Activated effector memory CD4-positive, alpha-beta T cell treated with Interleukin-2 at 50 U/mL for 16 hours (primary cell): Measurements from ENCODE around the gene FLAD1.
A peak's percentile ranks its signal among the peaks of the same experiment; 100 is the strongest.

ENCODE experiments used
- DNase-seq: peaks from one replicate; pipeline ENCODE4 v3.0.0-alpha.2; 2020

FLAD1 gene

GRCh38 chr1:154952664-154953063, 30.5 kb upstream of the FLAD1 start:
- DNase-seq = no peak

GRCh38 chr1:154953611-154954038, 29.5 kb upstream of the FLAD1 start:
- DNase-seq = no peak

- no peak for DNase-seq
These were observed 28.6 kb upstream of the FLAD1 start for GRCh38 chr1:154954541-154954940.

- DNase-seq = peak; percentile 86
These were observed 28.0 kb upstream of the FLAD1 start for GRCh38 chr1:154955039-154955717.

- DNase-seq = peak; percentile 77
These were observed 27.2 kb upstream of the FLAD1 start, which contains the start of gene PBXIP1 for GRCh38 chr1:154955718-154956543. Gene PBXIP1 (minus strand): TSS chr1:154956099. CDS start chr1:154953721, 2,378 bp downstream.

- DNase-seq = no peak
These were observed 26.6 kb upstream of the FLAD1 start for GRCh38 chr1:154956544-154956941.

GRCh38 chr1:154957091-154957657, 26.0 kb upstream of the FLAD1 start:
- no peak for DNase-seq

- DNase-seq = no peak
These were observed 25.1 kb upstream of the FLAD1 start for GRCh38 chr1:154958036-154958435.

GRCh38 chr1:154958681-154959425, 24.3 kb upstream of the FLAD1 start:
- DNase-seq = no peak

GRCh38 chr1:154959426-154959780, 23.7 kb upstream of the FLAD1 start:
- no peak for DNase-seq

GRCh38 chr1:154960446-154961136, 22.6 kb upstream of the FLAD1 start:
- DNase-seq = no peak

- DNase-seq = peak; percentile 78
These were observed 21.7 kb upstream of the FLAD1 start, which contains the start of gene PYGO2 for GRCh38 chr1:154961207-154962155. Gene PYGO2 (minus strand): TSS chr1:154961782. CDS start chr1:154961576, 206 bp downstream.

GRCh38 chr1:154962156-154962749, 20.9 kb upstream of the FLAD1 start:
- DNase-seq = no peak

- DNase-seq = no peak
These were observed 20.3 kb upstream of the FLAD1 start for GRCh38 chr1:154962795-154963330.

GRCh38 chr1:154963643-154964042, 19.5 kb upstream of the FLAD1 start:
- no peak for DNase-seq

GRCh38 chr1:154964359-154964758, 18.8 kb upstream of the FLAD1 start:
- DNase-seq = no peak

GRCh38 chr1:154966111-154966510, 17.0 kb upstream of the FLAD1 start:
- no peak for DNase-seq

GRCh38 chr1:154967331-154967950, 15.7 kb upstream of the FLAD1 start:
- no peak for DNase-seq

GRCh38 chr1:154968731-154969130, 14.4 kb upstream of the FLAD1 start:
- no peak for DNase-seq

GRCh38 chr1:154969246-154969645, 13.9 kb upstream of the FLAD1 start:
- DNase-seq = no peak
